K562 (cell line): Measurements from ENCODE around the gene SNX18. TPM values are rescaled to one million over a fixed set of nuclear protein-coding genes. Genes with fewer than 3 reads are reported as not detected.

Experiments used
- ATAC-seq: fragments of 200-7000 bp; cut with Tn5 transposase; 3 replicates; pipeline ENCODE4 v1.9.1; 2020; ENCODE audit warnings: moderate library complexity
- BruUV-seq: library from RNA; stranded (reverse); fragments of 400-500 nt; replicated peaks from 2 replicates; lab custom pipeline; 2021; lab: Mats Ljungman, UMichigan
- CTCF ChIA-PET: fragments of 300-600 bp; formaldehyde crosslinking; extraction: SDS; loops from one replicate; lab custom pipeline; 2021; ENCODE audit warnings: low intra/inter-chr PET ratio; lab: Yijun Ruan, JAX
- POLR2A ChIA-PET: fragments of 300-600, 350-650 bp; sonication (Branson Sonifier 250); formaldehyde crosslinking; extraction: SDS; loops from one replicate; lab custom pipeline; 2021; ENCODE audit warnings: antibody characterized with exemption, inconsistent platforms; lab: Yijun Ruan, JAX
- DNase-seq, 4 experiments: peaks; one replicate each; pipeline versions ENCODE4 v3.0.0 to v3.0.0-alpha.2; 2011 to 2018; ENCODE audit warnings: low spot score in 3 of 4, mixed read lengths in 3 of 4; ENCODE audit errors: extremely low read depth in 1 of 4
- FAIRE-seq: peaks from 2 replicates; lab custom pipeline; 2011; peaks lifted over from hg19 to GRCh38; lab: Jason Lieb, UNC
- H2AFZ ChIP-seq: 2 replicates; pipeline ENCODE4 v1.6.0; 2011; ENCODE audit warnings: low read depth, low read length, control low read depth, inconsistent platforms
- H3K27ac ChIP-seq: fragments of 200-600 bp; 3 replicates; pipeline ENCODE4 v1.8.0; 2011; ENCODE audit warnings: low read depth, mild to moderate bottlenecking, control low read depth, inconsistent platforms, low read length, moderate library complexity, mixed read lengths; ENCODE audit errors: extremely low read depth
- H3K27me3 ChIP-seq, 2 experiments: fragments of 300-600 bp in 1 of 2; 2 replicates in 1 of 2; 3 replicates in 1 of 2; pipeline versions ENCODE4 v1.6.0 to v1.8.0; 2011; ENCODE audit warnings: inconsistent platforms in 2 of 2, low read length in 2 of 2, mild to moderate bottlenecking in 1 of 2, mixed read lengths in 1 of 2, moderate library complexity in 1 of 2; ENCODE audit not compliant: control insufficient read depth in 2 of 2, insufficient read depth in 2 of 2
- H3K36me3 ChIP-seq: fragments of 300-600 bp; 3 replicates; pipeline ENCODE4 v1.8.0; 2011; ENCODE audit warnings: mild to moderate bottlenecking, low read length, inconsistent platforms; ENCODE audit not compliant: control insufficient read depth, insufficient read depth
- H3K4me1 ChIP-seq, 2 experiments: fragments of 200-600 bp in 1 of 2; replicated peaks in 1 of 2; 2 replicates in 1 of 2; 3 replicates in 1 of 2; pipeline versions ENCODE4 v1.5.1 to v1.8.0; 2011; ENCODE audit warnings: inconsistent platforms in 2 of 2, low read length in 2 of 2, mild to moderate bottlenecking in 1 of 2, mixed read lengths in 1 of 2, moderate library complexity in 1 of 2; ENCODE audit not compliant: control insufficient read depth in 2 of 2, insufficient read depth in 2 of 2
- H3K4me2 ChIP-seq: 2 replicates; pipeline ENCODE4 v1.6.1; 2011; ENCODE audit warnings: low read length, control low read depth, inconsistent platforms, mixed read lengths; ENCODE audit not compliant: insufficient read depth
- H3K4me3 ChIP-seq: fragments of 200-600 bp; sonication (generic), shearing (Covaris generic); 2 replicates; pipeline ENCODE4 v1.5.1; 2016; ENCODE audit warnings: control low read depth, inconsistent platforms
- H3K79me2 ChIP-seq: fragments of 200-600 bp; 3 replicates; pipeline ENCODE4 v1.8.0; 2011; ENCODE audit warnings: low read length, inconsistent platforms; ENCODE audit not compliant: control insufficient read depth, insufficient read depth
- H3K9ac ChIP-seq, 2 experiments: 2 replicates each; pipeline versions ENCODE4 v1.6.0 to v1.6.1; 2011; ENCODE audit warnings: low read depth in 2 of 2, low read length in 2 of 2, control low read depth in 1 of 2, inconsistent platforms in 1 of 2, mild to moderate bottlenecking in 1 of 2, mixed read lengths in 1 of 2; ENCODE audit not compliant: insufficient read depth in 1 of 2
- H3K9me1 ChIP-seq: one replicate; pipeline ENCODE4 v1.6.0; 2011; ENCODE audit warnings: inconsistent platforms, mild to moderate bottlenecking, low read length, moderate library complexity; ENCODE audit not compliant: control insufficient read depth, insufficient read depth
- H3K9me3 ChIP-seq: replicated peaks from 2 replicates; pipeline ENCODE4 v1.5.1; 2011; ENCODE audit warnings: low read depth, low read length, inconsistent platforms; ENCODE audit not compliant: control insufficient read depth, insufficient read depth
- H4K20me1 ChIP-seq: replicated peaks from 2 replicates; pipeline ENCODE4 v1.6.1; 2011; ENCODE audit warnings: low read length, inconsistent platforms, mixed read lengths; ENCODE audit not compliant: control insufficient read depth, insufficient read depth
- CEBPZ ChIP-seq: fragments of 150-350 bp; IDR thresholded peaks from 2 replicates; pipeline ENCODE4 v1.6.1; 2014; ENCODE audit warnings: low read depth, mild to moderate bottlenecking, low read length, borderline replicate concordance
- GTF2A2 ChIP-seq: IDR thresholded peaks from 2 replicates; pipeline ENCODE4 v1.6.1; 2016; ENCODE audit warnings: mild to moderate bottlenecking, missing genetic modification characterization, missing compliant biosample characterization
- IRF9 ChIP-seq: fragments of 450-650 bp; IDR thresholded peaks from 2 replicates; pipeline ENCODE4 v1.6.1; 2016; ENCODE audit warnings: missing biosample characterization, missing genetic modification characterization
- NELFE ChIP-seq: IDR thresholded peaks from 2 replicates; pipeline ENCODE4 v1.6.1; 2011; ENCODE audit warnings: mild to moderate bottlenecking; ENCODE audit not compliant: insufficient read depth, insufficient read length
- PREB ChIP-seq: sonication (generic); formaldehyde crosslinking; IDR thresholded peaks from 2 replicates; pipeline ENCODE4 v1.8.1; 2023; ENCODE audit warnings: mild to moderate bottlenecking, missing genetic modification reagents
- RFX7 ChIP-seq: fragments of 250-450 bp; sonication (Bioruptor Pico); IDR thresholded peaks from 2 replicates; pipeline ENCODE4 v1.5.1; 2021; ENCODE audit warnings: mild to moderate bottlenecking
- SMAD4 ChIP-seq: fragments of 250-450 bp; sonication (Bioruptor Pico); conservative IDR thresholded peaks from 2 replicates; pipeline ENCODE4 v1.8.0; 2021; ENCODE audit warnings: inconsistent platforms, mild to moderate bottlenecking, moderate library complexity
- TAF15 ChIP-seq: fragments of 200-400 bp; formaldehyde crosslinking; IDR thresholded peaks from 2 replicates; pipeline ENCODE4 v1.6.1; 2017; ENCODE audit warnings: mild to moderate bottlenecking, low read depth, low read length, moderate library complexity
- ZBTB7A ChIP-seq: IDR thresholded peaks from 2 replicates; pipeline ENCODE4 v1.6.1; 2011; ENCODE audit warnings: low read depth, mild to moderate bottlenecking, low read length, moderate library complexity, borderline replicate concordance; ENCODE audit not compliant: control insufficient read depth
- ZNF253 ChIP-seq: fragments of 250-450 bp; sonication (Bioruptor Pico); conservative IDR thresholded peaks from 2 replicates; pipeline ENCODE4 v1.6.1; 2021; ENCODE audit warnings: mild to moderate bottlenecking
- ZNF75A ChIP-seq: fragments of 450-650 bp; formaldehyde crosslinking; IDR thresholded peaks from 2 replicates; pipeline ENCODE4 v1.4.0; 2020; ENCODE audit warnings: mild to moderate bottlenecking
- WGBS: fragments of 100-300 bp; shearing (Covaris generic); methylation state at CpG from one replicate; pipeline ENCODE4 v1.1.6; 2016; ENCODE audit warnings: low coverage, mixed read lengths; ENCODE audit not compliant: insufficient coverage; ENCODE audit errors: missing lambda C conversion rate; 5-methylcytosine and 5-hydroxymethylcytosine counted together
- in situ Hi-C: fragments of 300-500 bp; cut with MboI; formaldehyde crosslinking; loops from 4 replicates; pipeline ENCODE4 v1.15.0; 2018; ENCODE audit warnings: inconsistent platforms, mixed read lengths
- intact Hi-C: fragments of 100-400 bp; cut with micrococcal nuclease; formaldehyde crosslinking; loops from 2 replicates; pipeline ENCODE4 v1.14.2; 2022
- polyA plus RNA-seq, 8 experiments: library from polyadenylated mRNA; depleted of rRNA in 4 of 8; stranded (reverse) in 5 of 8; unstranded in 3 of 8; fragments of >200 nt; fragmentation: Nextera tagmentation in 2 of 8; fragmentation: Illumina TruSeq in 1 of 8; extraction: Ambion mirVana in 2 of 8; extraction: Trizol in 1 of 8; gene quantifications; 2 replicates each; pipeline versions ENCODE4 v1.2.1 to v1.2.3, GENCODE V29; 2011 to 2014; ENCODE audit warnings: inconsistent platforms in 1 of 8, missing spikeins in 1 of 8
- total RNA-seq, 7 experiments: library from RNA; depleted of rRNA in 6 of 7; stranded (reverse); fragments of >200 nt in 6 of 7; fragmentation: Illumina TruSeq in 2 of 7; extraction: Trizol in 2 of 7; gene quantifications; 2 replicates each; pipeline versions ENCODE4 v1.2.1 to v1.2.3, GENCODE V29; 2011 to 2021; ENCODE audit warnings: low replicate concordance in 1 of 7

The SNX18 gene
- total and polyA plus RNA-seq, 9 of the 15 experiments (the other 6 are each of a cell fraction or from before 2014, with no cell fraction given), result 2.3 to 8.8 (median 6.0) TPM

GRCh38 chr5:54556141-54556540, 38.6 kb downstream of the SNX18 start:
- WGBS, result 16% methylated on average over 3 of the region's 3 CpGs
- Histone ChIP-seq H3K9ac (no peak overlapping the region), H3K4me3 (no peak overlapping the region), H3K4me2 (no peak overlapping the region), H2AFZ (no peak overlapping the region), H3K79me2 (no peaks in the 10 kb centered on the region), H3K36me3 (no peaks in the 10 kb centered on the region), H3K9me1 (no peaks in the 10 kb centered on the region), H3K27me3 (peaks cover 0 to 5% of the 10 kb centered on the region in 2 experiments; a peak in 1 of 5 replicates), H3K4me1 (no peaks in the 10 kb centered on the region), H3K27ac (no peak overlapping the region)
- CTCF ChIA-PET, result no interaction called here
- BruUV-seq, result no TSS peak
- in situ Hi-C loops (no loop called here), intact Hi-C loops (no loop called here)
- ATAC-seq, result no peak
- FAIRE-seq, result no peak
- POLR2A ChIA-PET, result no interaction called here
- DNase-seq, result no peak
- no peak for TF ChIP-seq NELFE
- no peak for TF ChIP-seq ZBTB7A
- no peak for TF ChIP-seq GTF2A2
- TF ChIP-seq, all 486 proteins: peak for 0
- Histone ChIP-seq H4K20me1 (no peaks in the 10 kb centered on the region), H3K9me3 (no peaks in the 10 kb centered on the region)

GRCh38 chr5:54558362-54558761, 40.8 kb downstream of the SNX18 start:
- H3K27me3 ChIP-seq, result peaks cover 2 to 5% of the 10 kb centered on the region in 2 experiments; a peak in 1 of 5 replicates
- H3K27ac ChIP-seq, result no peak overlapping the region
- H4K20me1 ChIP-seq, result no peaks in the 10 kb centered on the region
- in situ Hi-C loops, result no loop called here
- H3K36me3 ChIP-seq, result no peaks in the 10 kb centered on the region
- WGBS, result 6% methylated on average over 1 of the region's 1 CpG
- no peaks in the 10 kb centered on the region for H3K9me3 ChIP-seq
- no peaks in the 10 kb centered on the region for H3K9me1 ChIP-seq
- H2AFZ ChIP-seq, result no peak overlapping the region
- H3K79me2 ChIP-seq, result no peaks in the 10 kb centered on the region
- DNase-seq (no peak), FAIRE-seq (no peak), ATAC-seq (no peak)
- H3K9ac ChIP-seq, result no peak overlapping the region
- no peaks in the 10 kb centered on the region for H3K4me1 ChIP-seq
- POLR2A ChIA-PET, result no interaction called here
- CTCF ChIA-PET, result no interaction called here
- intact Hi-C loops, result no loop called here
- H3K4me2 ChIP-seq, result no peak overlapping the region
- no TSS peak for BruUV-seq
- H3K4me3 ChIP-seq, result no peak overlapping the region
- TF ChIP-seq RFX7 (CRISPR knock-in tag), result no peak
- TF ChIP-seq IRF9 (tag), result no peak
- TF ChIP-seq ZNF75A, result no peak
- TF ChIP-seq CEBPZ, result no peak
- no peak for TF ChIP-seq SMAD4 (CRISPR knock-in tag)
- TF ChIP-seq TAF15, result no peak
- no peak for TF ChIP-seq PREB (CRISPR knock-in tag)
- TF ChIP-seq ZNF253, result no peak
